Spleen (tissue), 11 donors: ENCODE results near the gene CELA2A. TPM values are rescaled to one million over a fixed set of nuclear protein-coding genes. Genes with fewer than 3 reads are reported as not detected.

Experiments
- DNase-seq: peaks from one replicate; pipeline ENCODE4 v3.0.0-alpha.2; 2020
- H3K27ac ChIP-seq, 8 donors: fragments of 200-600 bp; sonication (generic) in 7 of 8; 1 replicate in 4 of 8; 2 replicates in 4 of 8; pipeline versions ENCODE4 v1.5.0 to v1.8.0; 2016 to 2021; ENCODE audit warnings: inconsistent platforms in 4 of 8, mild to moderate bottlenecking in 4 of 8, moderate library complexity in 1 of 8
- H3K27me3 ChIP-seq, 7 donors: fragments of 200-600 bp; sonication (generic) in 6 of 7; replicated peaks in 1 of 7; 1 replicate in 4 of 7; 2 replicates in 3 of 7; pipeline versions ENCODE4 v1.5.0 to v1.8.0; 2016 to 2021; ENCODE audit warnings: inconsistent platforms in 3 of 7, mild to moderate bottlenecking in 1 of 7
- H3K36me3 ChIP-seq, 6 donors: fragments of 200-600 bp; sonication (generic) in 5 of 6; 1 replicate in 4 of 6; 2 replicates in 2 of 6; pipeline versions ENCODE4 v1.5.0 to v1.8.0; 2016 to 2021; ENCODE audit warnings: inconsistent platforms in 2 of 6
- H3K4me1 ChIP-seq, 6 donors: fragments of 200-600 bp; sonication (generic) in 5 of 6; 1 replicate in 3 of 6; 2 replicates in 3 of 6; pipeline versions ENCODE4 v1.5.0 to v1.8.0; 2016 to 2021; ENCODE audit warnings: inconsistent platforms in 3 of 6
- H3K4me3 ChIP-seq, 8 donors: fragments of 200-600 bp; sonication (generic) in 7 of 8; 1 replicate in 4 of 8; 2 replicates in 4 of 8; pipeline versions ENCODE4 v1.5.0 to v1.8.0; 2016 to 2021; ENCODE audit warnings: inconsistent platforms in 4 of 8, mild to moderate bottlenecking in 4 of 8, moderate library complexity in 2 of 8
- H3K9me3 ChIP-seq, 8 donors: fragments of 200-600 bp; sonication (generic) in 7 of 8; 1 replicate in 4 of 8; 2 replicates in 4 of 8; pipeline versions ENCODE4 v1.5.0 to v1.8.0; 2016 to 2021; ENCODE audit warnings: inconsistent platforms in 4 of 8
- CTCF ChIP-seq, 11 experiments: fragments of 200-600 bp in 7 of 11; fragments of 450-650 bp in 4 of 11; sonication (generic) in 4 of 11; IDR thresholded peaks in 8 of 11; conservative IDR thresholded peaks in 3 of 11; 1 replicate in 7 of 11; 2 replicates in 4 of 11; pipeline versions ENCODE4 v1.4.0 to v1.8.0; 2016 to 2021; ENCODE audit warnings: antibody characterized with exemption in 11 of 11, inconsistent platforms in 4 of 11, mild to moderate bottlenecking in 1 of 11
- POLR2A ChIP-seq, 3 donors: fragments of 450-650 bp; IDR thresholded peaks; one replicate each; pipeline ENCODE4 v1.5.1; 2017; ENCODE audit warnings: antibody characterized with exemption in 3 of 3, mild to moderate bottlenecking in 1 of 3
- POLR2AphosphoS5 ChIP-seq, 3 donors: sonication (generic); formaldehyde crosslinking; IDR thresholded peaks; one replicate each; pipeline ENCODE4 v1.5.1; 2017; ENCODE audit warnings: antibody characterized with exemption in 3 of 3
- WGBS, 5 donors: extraction: QIAGEN DNeasy Blood & Tissue Kit in 3 of 5; methylation state at CpG; one replicate each; pipeline versions ENCODE4 v1.1.5 to v1.1.7; 2013 to 2018; 5-methylcytosine and 5-hydroxymethylcytosine counted together
- intact Hi-C: fragments of 100-400 bp; cut with DNase I; formaldehyde crosslinking; loops from one replicate; pipeline ENCODE4 v1.15.0; 2023; ENCODE audit warnings: low total_unique reads
- polyA plus RNA-seq, 3 donors: library from polyadenylated mRNA; stranded (reverse); fragments of 200-250 nt; gene quantifications; one replicate each; pipeline ENCODE4 v1.2.1, GENCODE V29; 2013
- total RNA-seq, 7 donors: library from RNA; depleted of rRNA in 3 of 7; stranded (reverse); fragments of >200 nt in 3 of 7; fragmentation: NEBNext Ultra II Directional in 4 of 7; extraction: Animal tissue kit (Norgen Biotek cat#: 25700) in 4 of 7; gene quantifications; one replicate each; pipeline versions ENCODE4 v1.1.0 to v1.2.1, GENCODE V29; 2016 to 2021
- donor health status: healthy with polysubstance abuse.
- donor health status: DM: no; HTN: no; CAD: no; lungs with moderate emphysema.
- donor health status: DM: no; HTN: no; CAD: no.
- donor health status: Bipolar disorder and iron deficiency.
- donor health status: healthy.
- donor health status: DM: no; HTN: no; CAD: no.
- donor health status: DM: yes; HTN: yes; CAD: no.

CELA2A gene
- total and polyA plus RNA-seq, 10 donors: 0.09 to 0.79 (median 0.30) TPM; not detected in 4

GRCh38 chr1:15448877-15449462 lies 7.6 kb upstream of the CELA2A start:
- peaks cover 0 to 3% (median 0%) of the 10 kb centered on the region in 6 donors for H3K4me1 ChIP-seq
- TF ChIP-seq POLR2A (IDR thresholded peaks at IDR 0.05): no peak
- TF ChIP-seq CTCF (IDR thresholded peaks at IDR 0.05 in 8 of 11, conservative IDR thresholded peaks at IDR 0.05 in 3 of 11): no peak
- TF ChIP-seq POLR2AphosphoS5 (IDR thresholded peaks at IDR 0.05): no peak
- DNase-seq: no peak
- WGBS, 5 donors: 89 to 96% (median 93%) methylated on average over 3 of the region's 3 CpGs
- no peaks in the 10 kb centered on the region for H3K36me3 ChIP-seq
- H3K27me3 ChIP-seq: peaks cover 0 to 32% (median 0%) of the 10 kb centered on the region in 7 donors
- H3K9me3 ChIP-seq: no peaks in the 10 kb centered on the region
- intact Hi-C loops: no loop called here
- no peak overlapping the region for H3K27ac ChIP-seq
- no peak overlapping the region for H3K4me3 ChIP-seq

- peaks cover 0 to 27% (median 0%) of the 10 kb centered on the region in 7 donors for H3K27me3 ChIP-seq
- H3K27ac ChIP-seq: no peak overlapping the region
- H3K36me3 ChIP-seq: no peaks in the 10 kb centered on the region
- DNase-seq: no peak
- 36 to 63% (median 51%) methylated on average over 3 of the region's 3 CpGs for WGBS, 5 donors
- H3K4me3 ChIP-seq: no peak overlapping the region
- intact Hi-C loops: no loop called here
- TF ChIP-seq POLR2AphosphoS5 (IDR thresholded peaks at IDR 0.05): no peak
- TF ChIP-seq POLR2A (IDR thresholded peaks at IDR 0.05): no peak
- no peak for TF ChIP-seq CTCF (IDR thresholded peaks at IDR 0.05 in 8 of 11, conservative IDR thresholded peaks at IDR 0.05 in 3 of 11)
- peaks cover 0 to 3% (median 0%) of the 10 kb centered on the region in 6 donors for H3K4me1 ChIP-seq
- no peaks in the 10 kb centered on the region for H3K9me3 ChIP-seq
Observed at GRCh38 chr1:15449567-15449966, 7.0 kb upstream of the CELA2A start.

GRCh38 chr1:15451014-15451722 lies 5.4 kb upstream of the CELA2A start:
- no peaks in the 10 kb centered on the region for H3K4me1 ChIP-seq
- peaks cover 0 to 16% (median 0%) of the 10 kb centered on the region in 7 donors for H3K27me3 ChIP-seq
- H3K36me3 ChIP-seq: no peaks in the 10 kb centered on the region
- 85 to 90% (median 90%) methylated on average over 6 of the region's 6 CpGs for WGBS, 5 donors
- no peaks in the 10 kb centered on the region for H3K9me3 ChIP-seq
- TF ChIP-seq POLR2A (IDR thresholded peaks at IDR 0.05) (no peak), POLR2AphosphoS5 (IDR thresholded peaks at IDR 0.05) (no peak), CTCF (IDR thresholded peaks at IDR 0.05 in 8 of 11, conservative IDR thresholded peaks at IDR 0.05 in 3 of 11) (no peak)
- H3K27ac ChIP-seq: no peak overlapping the region
- H3K4me3 ChIP-seq: no peak overlapping the region
- DNase-seq: no peak
- intact Hi-C loops: no loop called here

- H3K4me3 ChIP-seq: no peak overlapping the region
- TF ChIP-seq POLR2A (IDR thresholded peaks at IDR 0.05) (no peak), CTCF (IDR thresholded peaks at IDR 0.05 in 8 of 11, conservative IDR thresholded peaks at IDR 0.05 in 3 of 11) (no peak), POLR2AphosphoS5 (IDR thresholded peaks at IDR 0.05) (no peak)
- intact Hi-C loops: no loop called here
- no peak overlapping the region for H3K27ac ChIP-seq
- WGBS, 5 donors: 93 to 100% (median 100%) methylated on average over 1 of the region's 1 CpG; no CpG with 5 or more reads in 1 of the 5 donors
- H3K4me1 ChIP-seq: no peaks in the 10 kb centered on the region
- H3K9me3 ChIP-seq: no peaks in the 10 kb centered on the region
- H3K27me3 ChIP-seq: peaks cover 0 to 6% (median 0%) of the 10 kb centered on the region in 7 donors
- no peak for DNase-seq
- no peaks in the 10 kb centered on the region for H3K36me3 ChIP-seq
Observed at GRCh38 chr1:15452216-15452615, 4.3 kb upstream of the CELA2A start.
